HG02970 (cell line): ENCODE measurements around the gene GALNT10.

Source experiments
- ATAC-seq: cut with Tn5 transposase; IDR thresholded peaks from one replicate; pipeline ENCODE4 v1.9.1; 2021; ENCODE audit warnings: mild to moderate bottlenecking, moderate library complexity, moderate number of reproducible peaks; ENCODE audit not compliant: unreplicated experiment, low FRiP score

The GALNT10 gene

GRCh38 chr5:154260224-154260927 is 69.8 kb downstream of the GALNT10 start:
- ATAC-seq, result no peak

GRCh38 chr5:154262342-154262741 is 71.8 kb downstream of the GALNT10 start:
- no peak for ATAC-seq

GRCh38 chr5:154264549-154265196 is 74.1 kb downstream of the GALNT10 start:
- no peak for ATAC-seq

GRCh38 chr5:154265197-154265773 is 74.8 kb downstream of the GALNT10 start:
- no peak for ATAC-seq

- ATAC-seq, result no peak
Observed at GRCh38 chr5:154267516-154267915, 77.0 kb downstream of the GALNT10 start.

GRCh38 chr5:154268073-154268472 is 77.5 kb downstream of the GALNT10 start:
- ATAC-seq, result no peak

GRCh38 chr5:154269414-154269813 is 78.9 kb downstream of the GALNT10 start:
- no peak for ATAC-seq

GRCh38 chr5:154271466-154271865 is 80.9 kb downstream of the GALNT10 start:
- no peak for ATAC-seq

GRCh38 chr5:154271936-154272514 is 81.5 kb downstream of the GALNT10 start:
- ATAC-seq, result no peak

GRCh38 chr5:154273028-154273617 is 82.6 kb downstream of the GALNT10 start:
- ATAC-seq, result no peak

GRCh38 chr5:154273963-154274827 is 83.7 kb downstream of the GALNT10 start:
- no peak for ATAC-seq

GRCh38 chr5:154274828-154275185 is 84.3 kb downstream of the GALNT10 start:
- ATAC-seq, result no peak

GRCh38 chr5:154275566-154275965 is 85.0 kb downstream of the GALNT10 start:
- no peak for ATAC-seq

GRCh38 chr5:154276261-154276972 is 85.9 kb downstream of the GALNT10 start:
- no peak for ATAC-seq

- ATAC-seq, result no peak
Observed at GRCh38 chr5:154276973-154277331, 86.4 kb downstream of the GALNT10 start.

- no peak for ATAC-seq
Observed at GRCh38 chr5:154277499-154277898, 87.0 kb downstream of the GALNT10 start.

GRCh38 chr5:154278186-154278585 is 87.7 kb downstream of the GALNT10 start:
- no peak for ATAC-seq

- ATAC-seq, result no peak
Observed at GRCh38 chr5:154278908-154279307, 88.4 kb downstream of the GALNT10 start.

GRCh38 chr5:154284433-154284832 is 93.9 kb downstream of the GALNT10 start:
- ATAC-seq, result peak; percentile 56
